Activated CD8-positive, alpha-beta memory T cell treated with anti-CD3 and anti-CD28 coated beads for 48 hours (primary cell): ENCODE measurements around the gene METAP2.
"Not testable (repeated sequence)": the region's sequence is repeated elsewhere in the genome, so short reads cannot be mapped to it uniquely, and the experiment has no call there.

ENCODE experiments used
- DNase-seq, 3 experiments: peaks; one replicate each; pipeline ENCODE4 v3.0.0-alpha.2; 2020; ENCODE audit warnings: low read depth in 2 of 3, low spot score in 2 of 3

Gene METAP2

DNA sequence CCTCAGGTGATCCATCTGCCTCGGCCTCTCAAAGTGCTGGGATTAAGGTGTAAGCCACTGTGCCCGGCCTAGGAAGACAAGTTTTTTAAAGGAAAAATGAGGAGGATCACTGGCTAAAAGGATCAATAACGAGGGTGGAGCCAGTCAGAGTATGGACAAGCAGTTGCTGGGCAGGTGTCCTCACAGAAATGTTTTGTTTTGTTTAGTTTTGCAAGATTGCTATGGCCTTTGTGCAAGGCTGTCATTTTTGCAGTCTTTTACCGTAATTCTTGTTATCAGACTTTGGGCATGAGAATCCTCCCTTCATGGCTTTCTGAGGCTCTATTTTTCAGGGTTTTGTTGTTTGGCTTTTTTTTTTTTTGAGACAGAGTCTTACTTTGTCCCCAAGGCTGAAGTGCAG, 11.9 kb upstream of the METAP2 start:
- DNase-seq: no peak

DNA sequence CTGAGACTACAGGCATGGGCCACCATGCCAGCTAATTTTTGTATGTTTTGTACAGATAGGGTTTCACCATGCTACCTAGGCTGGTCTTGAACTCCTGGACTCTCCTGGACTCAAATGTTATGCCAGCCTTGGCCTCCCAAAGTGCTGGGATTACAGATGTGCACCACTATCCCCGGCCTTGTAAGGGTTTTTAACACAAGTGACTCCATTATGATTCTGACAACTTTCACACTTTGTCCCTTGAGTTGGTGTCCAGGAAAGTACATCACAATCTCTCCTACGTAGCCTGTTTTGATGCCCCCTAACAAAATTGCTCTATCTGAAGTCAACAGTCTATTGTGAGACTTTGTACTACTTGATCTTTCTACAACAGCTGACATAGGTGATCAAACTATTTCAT, 11.4 kb upstream of the METAP2 start:
- no peak for DNase-seq

DNA sequence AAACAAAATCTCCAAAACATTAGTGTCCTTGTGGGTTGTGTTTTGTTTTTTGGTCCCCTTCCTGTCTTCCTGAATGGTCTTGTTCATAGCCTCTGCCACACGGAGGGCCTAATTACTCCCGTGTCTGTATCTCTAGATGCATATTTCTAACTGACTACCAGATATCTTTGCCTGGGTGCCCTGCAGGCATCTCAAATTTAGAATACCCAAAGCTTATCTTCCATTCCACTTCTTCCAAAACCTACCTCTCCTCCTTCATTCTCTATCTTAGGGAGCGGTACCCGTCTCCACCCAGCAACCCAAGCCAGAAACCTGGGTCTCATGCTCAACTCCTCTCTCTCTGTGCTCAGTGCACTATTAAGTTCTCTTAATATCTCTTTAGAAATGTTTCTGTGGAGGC, 10.9 kb upstream of the METAP2 start:
- no peak for DNase-seq

DNA sequence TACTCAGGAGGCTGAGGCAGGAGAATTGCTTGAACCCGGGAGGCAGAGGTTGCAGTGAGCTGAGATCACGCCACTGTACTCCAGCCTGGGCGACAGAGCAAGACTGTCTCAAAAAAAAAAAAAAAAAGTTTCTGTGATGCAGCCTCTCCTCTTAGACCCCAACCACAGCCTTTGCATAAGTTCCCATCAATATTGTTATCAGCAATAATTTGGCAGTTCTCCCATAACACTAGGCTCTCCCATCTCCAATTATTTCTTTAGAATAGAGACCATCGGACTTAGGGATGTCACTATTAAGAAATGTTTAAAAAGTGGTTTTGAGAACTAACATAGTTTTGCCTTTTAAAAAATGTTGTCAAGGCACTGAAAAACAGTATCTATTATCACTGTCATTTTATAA, 10.2 kb upstream of the METAP2 start:
- not testable (repeated sequence) for DNase-seq

DNA sequence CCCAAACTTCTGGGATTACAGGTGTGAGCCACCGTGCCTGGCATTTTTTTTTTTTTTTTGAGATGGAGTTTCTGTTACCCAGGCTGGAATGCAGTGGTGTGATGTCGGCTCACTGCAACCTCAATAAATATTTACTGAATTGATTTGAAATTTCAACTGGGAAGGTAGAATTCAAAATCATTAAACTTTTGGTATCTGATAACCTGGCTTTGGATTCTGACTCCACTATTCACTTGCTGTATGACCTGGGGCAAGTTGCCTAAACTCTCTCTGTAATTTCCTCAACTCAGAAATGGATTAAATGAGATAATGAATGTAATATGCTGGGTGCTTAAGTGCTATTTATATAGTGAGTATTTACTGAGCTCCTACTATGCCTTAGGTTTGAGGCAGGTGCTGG, 8.7 kb upstream of the METAP2 start:
- DNase-seq: no peak

DNA sequence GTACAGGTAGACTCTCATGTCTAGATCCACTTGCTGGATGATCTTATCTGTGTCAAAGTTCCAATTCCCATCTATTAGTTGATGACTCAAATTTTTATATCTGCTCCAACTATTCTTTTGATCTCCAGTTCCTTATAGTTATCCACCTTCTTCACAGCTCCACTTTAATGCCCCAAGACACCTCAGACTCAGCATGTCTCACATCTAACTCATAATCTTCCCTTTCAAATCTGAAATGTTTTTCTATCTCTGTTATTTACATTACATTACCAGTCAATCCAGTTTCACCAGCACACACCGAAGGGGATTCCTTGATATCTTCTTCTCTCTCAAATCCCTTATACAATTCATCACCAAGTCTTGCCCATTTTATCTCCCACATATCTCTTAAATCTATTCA, 3.7 kb upstream of the METAP2 start:
- no peak for DNase-seq

DNA sequence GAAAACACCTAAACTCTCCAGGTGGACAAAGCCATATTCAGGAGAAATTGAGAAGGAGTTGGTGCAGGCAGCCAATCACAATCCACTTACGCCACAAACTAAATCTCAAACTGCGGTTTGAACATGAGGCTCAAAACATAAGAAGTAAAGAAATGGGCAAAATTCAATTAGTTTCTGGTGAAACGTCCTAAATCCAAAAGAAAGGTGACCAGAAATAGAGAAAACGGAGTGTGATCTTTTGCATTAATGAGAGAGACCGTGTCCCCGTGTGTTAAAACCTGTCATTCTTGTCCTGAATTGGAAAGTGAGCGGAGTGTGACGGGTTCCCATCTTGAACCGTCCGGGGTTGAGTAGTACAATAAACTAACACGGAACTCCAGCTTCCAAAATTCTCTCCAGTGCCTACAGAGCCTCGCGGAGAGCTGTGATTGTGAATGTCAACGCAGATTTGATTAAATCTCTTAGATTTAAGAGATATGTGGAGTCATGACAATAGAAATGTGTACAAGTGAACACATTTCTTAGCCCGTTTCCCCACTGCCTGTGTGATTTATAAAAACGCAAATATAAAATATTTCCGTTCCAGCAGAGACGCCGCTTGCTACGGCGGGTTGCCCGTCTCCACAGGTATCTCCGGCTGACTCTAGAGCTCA, 595 bp upstream of the METAP2 start:
- peak in 2 of 3 experiments; percentile 2 to 11 for DNase-seq

DNA sequence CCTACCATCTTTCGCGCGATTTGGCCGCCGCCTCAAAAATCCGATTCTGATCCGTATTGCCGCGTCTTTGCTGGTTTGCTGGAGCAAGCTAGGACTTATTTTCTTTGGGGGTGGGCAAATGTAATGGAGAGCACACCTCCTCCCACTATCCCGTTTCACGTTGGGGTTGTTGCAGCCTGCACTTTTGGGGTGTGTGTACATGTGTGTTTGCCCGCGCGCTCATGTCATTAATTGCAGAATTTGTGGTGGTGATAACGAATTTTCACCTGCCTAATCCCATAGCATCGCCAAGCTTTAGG, 657 bp downstream of the METAP2 start:
- no peak for DNase-seq

DNA sequence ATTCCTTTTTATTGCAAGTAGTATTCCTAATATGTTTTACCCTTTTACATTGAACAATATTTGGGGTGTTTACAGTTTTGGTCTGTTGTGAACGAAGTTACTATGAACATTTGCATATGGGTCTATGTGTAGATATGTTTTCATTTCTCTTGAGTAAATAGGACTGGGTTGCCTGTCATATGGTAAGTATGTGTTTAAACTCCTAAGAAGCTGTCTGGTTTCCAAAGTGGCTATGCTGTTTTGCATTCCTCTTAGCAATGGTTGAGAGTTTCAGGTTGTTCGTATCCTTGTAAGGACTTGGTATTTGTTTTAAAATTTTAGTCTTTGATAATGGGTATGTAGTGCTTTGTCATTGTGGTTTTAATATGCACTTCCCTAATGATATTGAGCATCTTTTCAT, 6.3 kb downstream of the METAP2 start:
- no peak for DNase-seq

DNA sequence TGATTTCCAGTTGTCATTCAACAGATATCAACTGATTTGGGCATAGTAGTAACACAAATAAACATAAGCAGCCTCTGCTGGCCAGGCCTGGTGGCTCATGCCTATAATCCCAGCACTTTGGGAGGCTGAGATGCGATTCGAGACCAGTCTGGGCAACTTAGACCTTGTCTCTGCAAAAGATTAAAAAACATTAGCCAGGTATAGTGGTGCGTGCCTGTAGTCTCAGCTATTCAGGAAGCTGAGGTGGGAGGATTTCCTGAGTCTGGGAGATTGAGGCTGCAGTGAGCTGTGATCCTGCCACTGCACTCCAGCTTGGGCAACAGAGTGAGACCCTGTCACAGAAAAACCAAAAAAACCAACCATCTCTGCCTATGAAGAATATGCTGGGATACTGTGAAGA, 7.1 kb downstream of the METAP2 start:
- no peak for DNase-seq

DNA sequence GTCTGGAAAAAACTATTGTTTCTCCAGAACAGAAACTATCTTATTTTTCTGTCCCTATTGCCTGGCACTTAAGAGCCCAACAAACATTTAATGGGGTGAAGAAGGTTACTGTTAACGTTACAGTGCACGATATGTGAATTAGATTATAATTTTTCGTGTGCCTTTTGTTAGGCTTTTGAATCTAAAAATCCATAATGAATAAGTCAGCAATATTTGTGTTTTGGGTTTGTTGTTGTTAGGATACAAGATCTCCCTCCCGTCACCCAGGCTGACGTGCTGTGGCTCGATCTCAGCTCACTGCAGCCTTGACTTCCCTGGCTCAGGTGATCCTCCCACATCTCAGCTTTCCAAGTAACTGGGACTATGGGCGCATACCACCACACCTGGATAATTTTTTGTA, 7.9 kb downstream of the METAP2 start:
- DNase-seq: no peak

DNA sequence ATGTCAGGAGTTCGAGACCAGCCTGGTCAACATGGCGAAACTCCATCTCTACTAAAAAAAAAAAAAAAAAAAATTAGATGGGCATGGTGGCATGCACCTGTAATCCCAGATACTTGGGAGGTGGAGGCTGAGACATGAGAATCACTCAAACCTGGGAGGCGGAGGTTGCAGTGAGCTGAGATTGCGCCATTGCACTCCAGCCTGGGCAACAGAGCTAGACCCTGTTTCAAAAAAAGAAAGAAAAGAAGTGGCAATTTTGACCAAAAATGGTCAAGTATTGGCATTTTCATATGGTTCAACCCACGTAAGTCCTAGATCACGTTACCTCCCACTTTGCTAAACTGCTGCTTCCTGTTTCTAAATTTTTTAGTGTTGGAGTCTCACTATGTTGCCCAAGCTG, 8.6 kb downstream of the METAP2 start:
- not testable (repeated sequence) for DNase-seq

DNA sequence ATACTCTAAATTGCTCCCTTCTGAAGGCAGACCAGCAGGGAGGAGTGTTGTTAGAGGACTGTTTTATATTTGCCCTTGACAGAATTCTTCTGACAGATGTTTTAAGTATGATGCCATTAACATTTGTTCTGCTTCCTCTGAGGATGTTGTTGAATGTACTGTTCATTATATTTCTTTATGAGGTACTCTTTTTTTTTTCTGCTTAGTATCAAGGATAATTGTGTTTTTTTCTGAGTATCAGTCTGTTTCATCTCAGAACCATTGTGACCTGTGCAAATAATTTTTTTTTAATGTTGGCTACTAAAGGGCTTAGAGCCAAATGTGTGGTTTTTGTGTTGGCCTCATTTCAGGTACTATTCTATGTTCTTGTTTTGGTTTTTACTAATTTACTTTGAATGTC, 10.6 kb downstream of the METAP2 start:
- DNase-seq: no peak

DNA sequence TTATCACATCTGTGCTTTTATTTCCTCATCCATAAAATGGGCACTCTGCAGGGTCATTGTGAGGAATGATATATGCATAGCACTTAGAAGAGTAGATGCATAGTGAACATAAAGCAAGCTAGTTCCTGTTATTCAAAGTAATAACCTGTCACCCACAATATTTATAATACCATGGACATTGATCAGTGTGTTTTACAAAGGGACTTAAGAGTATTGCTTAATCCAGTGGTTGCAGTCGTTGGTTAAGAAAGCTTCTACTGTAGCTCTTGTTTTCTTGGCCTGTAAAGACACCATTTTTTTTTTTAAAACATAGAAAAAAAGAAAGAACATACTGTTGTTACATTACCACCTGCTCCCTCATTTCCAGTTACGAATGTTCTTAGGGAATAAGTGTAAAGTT, 13.1 kb downstream of the METAP2 start:
- no peak for DNase-seq

DNA sequence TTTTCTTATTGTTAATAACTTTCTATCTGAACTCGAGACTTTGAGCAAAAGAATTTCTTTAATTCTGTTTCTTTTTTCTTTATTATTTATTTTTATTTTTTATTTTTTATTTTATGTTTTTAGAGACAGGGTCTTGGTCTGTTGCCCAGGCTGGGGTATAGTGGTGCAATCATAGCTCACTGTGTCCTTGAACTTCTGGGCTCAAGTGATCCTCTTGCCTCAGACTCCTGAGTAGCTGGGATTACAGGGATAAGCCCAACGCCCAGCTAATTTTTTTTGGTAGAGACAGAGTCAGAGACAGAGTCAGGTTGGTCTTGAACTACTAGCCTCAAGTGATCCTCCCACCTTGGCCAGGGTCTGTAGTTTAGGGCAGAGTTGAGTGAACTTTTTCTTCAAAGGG, 18.5 kb downstream of the METAP2 start:
- no peak for DNase-seq

DNA sequence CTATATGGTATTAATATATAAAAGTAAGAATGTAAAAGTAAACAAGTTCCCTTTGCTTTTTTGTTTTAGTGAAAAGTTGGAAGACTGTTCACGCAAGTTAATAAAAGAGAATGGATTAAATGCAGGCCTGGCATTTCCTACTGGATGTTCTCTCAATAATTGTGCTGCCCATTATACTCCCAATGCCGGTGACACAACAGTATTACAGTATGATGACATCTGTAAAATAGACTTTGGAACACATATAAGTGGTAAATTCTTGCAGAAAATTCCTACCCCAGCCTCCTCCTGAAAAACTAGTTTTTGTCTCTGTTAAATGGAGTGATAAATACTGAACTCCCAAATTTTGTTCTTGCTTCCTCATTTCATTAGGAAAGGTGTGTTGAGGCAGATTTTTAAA, 20.9 kb downstream of the METAP2 start:
- DNase-seq: no peak

DNA sequence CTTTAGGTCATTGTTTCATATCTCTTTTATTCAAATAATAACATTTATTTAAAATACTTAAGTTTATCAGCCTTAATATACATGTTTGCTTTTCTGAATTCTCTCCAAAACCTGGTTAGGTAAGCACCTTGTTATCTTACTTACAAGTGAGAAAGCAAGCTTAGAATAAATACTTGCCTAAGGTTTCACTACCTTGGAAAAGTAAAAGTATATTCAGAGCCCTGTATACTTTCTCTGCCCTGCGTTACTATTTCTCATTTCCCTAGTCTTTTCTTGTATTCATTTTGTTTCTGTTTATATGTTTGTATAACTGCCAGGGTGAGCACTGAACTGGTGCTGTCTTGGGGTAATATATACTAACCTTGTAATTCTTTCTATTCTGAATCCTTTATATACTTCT, 21.5 kb downstream of the METAP2 start:
- DNase-seq: no peak

DNA sequence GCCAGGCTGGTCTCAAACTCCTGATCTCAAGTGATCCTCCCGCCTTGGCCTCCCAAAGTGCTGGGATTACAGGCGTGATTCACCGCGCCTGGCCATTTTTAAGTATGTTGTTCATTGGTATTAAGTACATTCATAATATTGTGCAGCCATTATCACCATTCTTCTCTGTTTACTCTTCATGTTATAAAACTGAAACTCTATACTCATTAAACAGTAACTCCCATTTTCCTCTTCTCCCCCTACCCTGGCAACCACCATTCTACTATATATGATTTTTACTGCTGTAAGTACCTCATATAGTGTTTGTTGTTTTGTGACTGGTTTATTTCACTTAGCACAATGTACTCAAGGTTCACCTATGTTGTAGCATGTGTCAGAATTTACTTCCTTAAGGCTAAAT, 23.1 kb downstream of the METAP2 start:
- DNase-seq: no peak

DNA sequence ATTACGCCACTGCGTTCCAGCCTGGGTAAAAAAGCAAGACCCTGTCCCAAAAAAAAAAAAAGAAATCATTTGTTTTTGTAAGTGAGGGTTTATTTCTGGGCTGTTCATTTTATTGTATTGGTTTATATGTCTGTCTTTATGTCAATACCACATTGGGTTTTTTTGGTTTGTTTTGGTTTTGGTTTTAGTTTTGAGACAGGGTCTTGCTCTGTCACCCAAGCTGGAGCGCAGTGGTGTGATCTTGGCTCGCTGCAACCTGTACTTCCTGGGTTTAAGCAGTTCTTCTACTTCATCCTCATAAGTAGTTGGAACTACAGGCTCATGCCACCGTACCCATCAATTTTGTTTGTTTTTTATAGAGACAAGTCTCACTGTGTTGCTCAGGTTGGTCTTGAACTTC, 25.0 kb downstream of the METAP2 start:
- DNase-seq: no peak

DNA sequence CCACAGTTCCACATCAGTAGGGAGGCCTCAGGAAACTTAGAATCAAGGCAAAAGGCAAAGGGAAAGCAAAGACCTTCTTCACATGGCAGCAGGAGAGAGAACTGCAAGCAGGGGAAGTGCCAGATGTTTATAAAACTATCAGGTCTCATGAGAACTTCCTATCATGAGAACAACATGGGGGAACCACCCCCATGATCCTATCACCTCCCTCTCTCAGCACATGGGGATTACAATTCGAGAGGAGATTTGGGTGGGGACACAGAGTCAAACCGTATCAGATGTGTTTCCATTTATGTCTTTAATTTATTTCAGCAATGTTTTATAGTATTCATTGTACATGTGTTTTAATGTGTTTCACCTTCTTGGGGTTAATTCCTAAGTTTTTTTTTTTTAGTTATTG, 25.8 kb downstream of the METAP2 start:
- no peak for DNase-seq

DNA sequence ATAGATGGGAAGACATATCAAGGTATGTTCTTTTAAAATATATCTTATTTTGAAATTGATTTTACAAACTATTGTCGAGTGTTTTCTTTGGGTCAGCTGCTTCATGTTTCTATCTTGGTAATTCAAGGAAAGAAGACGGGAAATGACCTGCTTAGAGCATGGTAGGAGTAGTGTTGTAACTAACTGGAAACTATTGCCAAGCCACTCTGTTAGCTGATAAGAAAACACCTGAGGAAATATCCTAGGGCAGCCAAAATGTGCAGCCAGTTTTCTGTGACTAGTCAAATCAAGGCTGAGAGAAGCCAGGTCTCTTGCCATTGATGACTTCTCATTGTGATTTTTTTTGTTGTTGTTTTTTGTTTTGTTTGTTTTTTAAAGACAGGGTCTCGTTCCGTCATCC, 30.2 kb downstream of the METAP2 start:
- DNase-seq: no peak

DNA sequence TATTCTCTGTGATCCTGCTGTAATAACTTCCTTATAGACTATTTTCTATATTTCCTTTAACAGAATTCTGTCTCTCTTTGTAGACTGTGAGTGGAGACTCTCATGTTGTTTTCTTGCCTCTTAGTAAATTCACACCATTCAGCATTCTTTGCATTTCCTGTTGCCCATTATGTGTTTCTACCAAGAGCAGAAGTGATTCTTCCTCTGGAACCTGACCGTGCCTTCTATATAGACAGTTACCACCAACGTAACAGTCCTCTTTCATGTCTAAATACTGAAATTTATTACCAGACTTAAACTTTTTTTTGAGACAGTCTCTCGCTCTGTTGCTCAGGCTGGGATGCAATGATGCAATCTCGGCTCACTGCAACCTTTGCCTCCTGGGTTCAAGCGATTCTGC, 31.1 kb downstream of the METAP2 start:
- DNase-seq: no peak

DNA sequence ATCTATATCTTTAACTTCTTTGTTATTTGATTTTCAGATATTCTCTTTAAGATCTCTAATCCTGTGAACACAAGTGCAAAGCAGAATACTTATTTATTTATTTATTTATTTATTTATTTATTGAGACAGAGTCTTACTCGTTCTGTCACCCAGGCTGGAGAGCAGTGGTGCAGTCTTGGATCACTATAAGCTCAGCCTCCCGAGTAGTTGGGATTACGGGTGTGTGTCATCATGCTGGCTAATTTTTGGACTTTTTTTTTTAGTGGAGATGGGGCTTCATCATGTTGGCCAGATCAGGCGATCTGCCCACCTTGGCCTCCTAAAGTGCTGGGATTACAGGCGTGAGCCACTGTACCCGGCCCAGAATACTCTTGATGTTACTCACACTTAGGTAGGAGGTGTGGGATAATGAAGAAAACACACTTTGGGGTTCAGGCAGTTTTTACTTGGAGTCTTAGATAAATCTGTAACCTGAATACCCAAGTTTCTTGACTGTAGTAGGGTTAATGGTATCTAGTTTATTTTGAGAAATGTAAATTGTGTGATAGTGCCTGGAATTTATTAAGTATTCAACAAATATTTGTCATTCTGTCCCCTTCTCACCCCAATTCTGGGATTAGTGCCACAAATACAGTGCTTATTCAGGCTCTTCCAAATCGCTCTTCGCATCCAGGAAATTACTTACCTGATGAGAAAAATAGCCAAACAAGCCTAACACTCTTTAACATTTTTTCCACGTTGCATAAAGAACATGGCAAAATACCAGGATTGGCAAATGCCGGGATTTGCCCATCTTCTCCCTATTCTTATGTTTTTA, 33.0 kb downstream of the METAP2 start:
- no peak for DNase-seq
